GM10266 (cell line): ENCODE data around the gene FAM83F.

Source experiments
- DNase-seq: peaks from one replicate; pipeline ENCODE4 v3.0.0; 2012; ENCODE audit errors: extremely low spot score
- CTCF ChIP-seq: IDR thresholded peaks from 2 replicates; pipeline ENCODE4 v1.5.1; 2012; ENCODE audit warnings: mild to moderate bottlenecking, low read depth; ENCODE audit not compliant: control insufficient read depth, insufficient read depth; ENCODE audit errors: missing control alignments

The FAM83F gene

DNA sequence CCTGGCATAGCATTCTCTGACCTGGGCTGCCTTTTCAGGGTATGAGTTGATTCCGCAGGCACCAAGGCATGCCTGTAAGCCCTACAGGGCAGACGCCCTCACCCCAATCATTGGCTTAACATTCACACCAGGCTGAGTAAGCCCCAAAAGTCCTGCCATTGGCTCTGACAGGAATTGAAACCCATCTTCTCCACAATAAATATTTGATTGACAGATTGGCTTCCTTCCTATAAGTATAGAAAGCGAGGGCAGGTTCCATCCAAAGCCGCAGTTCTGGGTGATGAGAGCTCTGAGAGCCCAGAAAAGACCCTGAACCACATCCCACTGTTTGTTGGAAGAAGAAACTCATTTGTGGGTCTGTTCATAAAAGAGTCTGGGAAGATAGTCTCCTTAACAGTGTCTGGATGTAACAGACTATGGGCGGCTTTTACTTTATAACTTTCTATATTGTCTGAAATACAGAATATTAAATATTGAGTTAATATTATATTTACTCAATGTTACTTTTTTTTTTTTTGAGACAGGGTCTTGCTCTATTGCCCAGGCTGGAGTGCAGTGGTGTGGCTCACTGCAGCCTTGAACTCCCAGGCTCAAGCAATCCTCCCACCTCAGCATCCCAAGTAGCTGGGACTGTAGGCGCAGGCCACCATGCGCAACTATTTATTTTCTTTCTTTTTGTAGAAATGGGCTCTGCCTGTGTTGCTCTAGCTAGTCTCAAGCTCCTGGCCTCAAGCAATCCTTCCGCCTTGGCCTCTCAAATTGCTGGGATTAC is 46.8 kb downstream of the FAM83F start:
- no peak for TF ChIP-seq CTCF

DNA sequence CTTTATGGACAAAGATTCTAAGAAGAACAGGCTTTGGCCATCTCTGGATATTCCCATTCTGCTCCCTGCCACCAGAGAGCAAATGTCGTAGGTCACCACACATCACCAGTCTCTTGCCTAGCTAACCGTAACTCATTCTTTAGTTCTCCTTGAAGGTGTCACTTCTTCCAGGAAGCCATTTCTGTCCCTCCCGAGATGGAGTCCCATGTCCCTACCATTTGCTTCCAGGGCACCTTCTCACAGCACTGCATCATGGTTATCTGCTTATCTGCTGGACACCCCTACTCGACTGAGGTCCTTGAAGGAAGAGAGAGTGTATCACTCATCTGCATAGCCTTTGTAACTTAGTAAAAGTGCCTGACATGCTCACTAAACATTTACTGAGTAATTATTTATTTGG is 47.6 kb downstream of the FAM83F start:
- no peak for TF ChIP-seq CTCF

More for the DNA sequence above, 46.8 kb downstream of the FAM83F start:
- DNase-seq: no peak

GRCh38 chr22:40043081-40043480 is 48.3 kb downstream of the FAM83F start:
- DNase-seq: no peak
- no peak for TF ChIP-seq CTCF

More for the DNA sequence above, 47.6 kb downstream of the FAM83F start:
- DNase-seq: no peak

GRCh38 chr22:40043793-40044101 is 49.0 kb downstream of the FAM83F start:
- TF ChIP-seq CTCF: no peak

DNA sequence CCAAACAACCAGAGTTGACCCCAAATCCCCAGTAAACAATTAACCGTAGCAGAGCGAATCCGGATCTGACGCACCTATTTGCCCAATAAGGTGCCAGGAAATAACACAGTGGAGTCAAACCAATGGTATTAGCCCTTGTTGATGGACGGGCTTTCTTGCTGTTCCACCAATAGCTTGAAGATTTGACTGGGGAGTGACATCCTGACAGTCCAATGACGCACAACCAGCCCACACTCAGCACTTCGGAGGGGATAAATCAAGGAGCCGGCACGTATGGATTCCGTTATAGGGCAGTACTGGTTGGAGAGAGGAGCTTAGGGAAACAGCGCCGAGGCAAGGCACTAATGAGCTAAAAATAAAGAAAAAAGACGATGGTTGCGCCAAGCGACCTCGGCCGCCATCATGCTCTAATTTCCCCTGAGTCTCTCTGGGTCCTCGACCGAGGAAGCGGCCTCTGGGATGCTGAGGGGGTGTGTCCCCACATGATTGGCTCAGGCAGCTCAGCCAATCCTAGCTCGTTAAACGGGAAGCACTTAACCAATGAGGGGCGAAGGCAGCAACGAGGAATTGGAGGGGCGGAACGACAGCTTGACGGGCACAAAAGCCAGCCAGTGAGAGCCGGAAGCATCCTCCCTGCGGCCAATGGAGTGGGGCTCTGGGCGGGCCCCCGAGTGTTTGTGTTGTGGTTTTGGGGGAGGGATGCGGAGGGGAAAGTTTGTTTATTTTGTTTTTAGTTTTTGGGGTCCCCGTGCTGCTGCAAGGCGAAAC is 49.5 kb downstream of the FAM83F start:
- DNase-seq: peak; percentile 99
- no peak for TF ChIP-seq CTCF

More at GRCh38 chr22:40043793-40044101, 49.0 kb downstream of the FAM83F start:
- no peak for DNase-seq

DNA sequence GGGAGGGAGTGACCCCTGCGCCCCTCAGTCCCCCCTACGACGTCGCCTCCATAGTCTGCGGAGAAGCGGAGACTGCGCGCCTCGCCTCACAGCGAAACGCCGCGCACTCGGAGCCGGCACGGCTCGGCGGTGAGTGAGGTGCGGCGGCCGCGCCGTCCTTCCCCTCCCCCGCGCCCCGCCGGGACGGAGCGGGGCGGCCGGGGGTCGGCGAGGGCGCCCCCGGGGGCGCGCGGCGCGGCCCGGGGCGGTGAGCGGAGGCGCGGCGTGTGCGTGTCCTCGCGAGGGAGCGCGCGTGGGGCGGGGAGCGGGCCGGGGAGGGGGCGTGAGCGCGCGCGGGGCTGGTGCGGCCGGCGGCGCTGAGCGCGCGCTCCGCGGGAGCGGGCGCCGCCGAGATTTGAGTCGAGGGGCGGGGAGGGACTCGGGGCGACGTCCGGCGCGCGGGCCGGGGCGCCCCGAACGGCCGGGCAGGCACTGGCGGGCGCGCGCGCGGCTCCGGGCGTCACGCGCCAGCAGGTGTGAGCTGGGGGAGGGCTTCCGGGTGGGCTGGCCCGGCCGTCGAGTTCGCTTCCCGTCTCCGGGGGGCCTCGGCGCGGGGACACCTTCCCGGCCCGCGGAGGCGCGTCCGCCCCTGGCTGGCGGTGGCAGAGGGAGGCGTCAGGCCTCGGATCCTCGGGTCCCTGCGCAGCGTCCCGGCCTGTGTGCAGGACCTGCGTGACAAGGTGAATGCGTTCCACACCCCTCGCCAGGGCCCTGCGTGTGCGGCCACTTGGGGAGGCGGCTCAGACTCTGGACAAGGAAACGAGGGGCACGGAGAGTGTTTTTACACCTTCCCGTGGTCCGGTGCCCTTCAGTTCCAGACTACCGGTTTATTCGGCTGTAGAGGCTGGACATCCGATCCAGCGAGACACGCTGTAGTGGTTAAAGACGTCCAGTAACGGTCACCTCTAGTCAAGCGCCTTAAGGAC is 50.4 kb downstream of the FAM83F start:
- no peak for TF ChIP-seq CTCF
- DNase-seq: peak; percentile 83
